ENCODE results near the gene DOK7.
A peak's percentile ranks its signal among the peaks of the same experiment; 100 is the strongest.

The DOK7 gene

GRCh38 chr4:3436048-3436797 is 26.9 kb upstream of the DOK7 start:
- peak; percentile 49 for ATAC-seq (ENCODE audit: low read depth)
- Histone ChIP-seq H3K4me3 (ENCODE audit: severe bottlenecking) (no peak overlapping the region), H3K27ac (ENCODE audit: poor library complexity, severe bottlenecking) (peak overlapping the region; percentile 75), H3K36me3 (ENCODE audit: low read depth) (no peaks in the 10 kb centered on the region), H3K4me1 (ENCODE audit: insufficient read depth, poor library complexity, severe bottlenecking) (peaks cover 28% of the 10 kb centered on the region), H3K27me3 (ENCODE audit: insufficient read depth, poor library complexity, severe bottlenecking) (no peaks in the 10 kb centered on the region), H3K9me3 (ENCODE audit: severe bottlenecking) (no peaks in the 10 kb centered on the region)
- DNase-seq (ENCODE audit: low spot score) = no peak
- no peak for TF ChIP-seq CTCF (IDR thresholded peaks at IDR 0.05; ENCODE audit: poor library complexity, severe bottlenecking)

GRCh38 chr4:3436798-3437581 is 26.1 kb upstream of the DOK7 start:
- TF ChIP-seq CTCF (IDR thresholded peaks at IDR 0.05; ENCODE audit: poor library complexity, severe bottlenecking) = no peak
- ATAC-seq (ENCODE audit: low read depth) = peak; percentile 92

GRCh38 chr4:3437582-3437936 is 25.5 kb upstream of the DOK7 start:
- Histone ChIP-seq H3K36me3 (ENCODE audit: low read depth) (no peaks in the 10 kb centered on the region), H3K27me3 (ENCODE audit: insufficient read depth, poor library complexity, severe bottlenecking) (no peaks in the 10 kb centered on the region), H3K4me3 (ENCODE audit: severe bottlenecking) (no peak overlapping the region), H3K27ac (ENCODE audit: poor library complexity, severe bottlenecking) (peak overlapping the region; percentile 75), H3K4me1 (ENCODE audit: insufficient read depth, poor library complexity, severe bottlenecking) (peaks cover 28% of the 10 kb centered on the region), H3K9me3 (ENCODE audit: severe bottlenecking) (no peaks in the 10 kb centered on the region)
- DNase-seq (ENCODE audit: low spot score) = no peak
- no peak for TF ChIP-seq CTCF (IDR thresholded peaks at IDR 0.05; ENCODE audit: poor library complexity, severe bottlenecking)
- ATAC-seq (ENCODE audit: low read depth) = no peak

More at GRCh38 chr4:3436798-3437581, 26.1 kb upstream of the DOK7 start:
- Histone ChIP-seq H3K9me3 (ENCODE audit: severe bottlenecking) (no peaks in the 10 kb centered on the region), H3K27ac (ENCODE audit: poor library complexity, severe bottlenecking) (peak overlapping the region; percentile 75), H3K27me3 (ENCODE audit: insufficient read depth, poor library complexity, severe bottlenecking) (no peaks in the 10 kb centered on the region), H3K36me3 (ENCODE audit: low read depth) (no peaks in the 10 kb centered on the region), H3K4me1 (ENCODE audit: insufficient read depth, poor library complexity, severe bottlenecking) (peaks cover 28% of the 10 kb centered on the region), H3K4me3 (ENCODE audit: severe bottlenecking) (no peak overlapping the region)
- DNase-seq (ENCODE audit: low spot score) = peak; percentile 97

- H3K9me3 ChIP-seq (ENCODE audit: severe bottlenecking) = no peaks in the 10 kb centered on the region
- no peaks in the 10 kb centered on the region for H3K36me3 ChIP-seq (ENCODE audit: low read depth)
- TF ChIP-seq CTCF (IDR thresholded peaks at IDR 0.05; ENCODE audit: poor library complexity, severe bottlenecking) = no peak
- no peak overlapping the region for H3K4me3 ChIP-seq (ENCODE audit: severe bottlenecking)
- H3K4me1 ChIP-seq (ENCODE audit: insufficient read depth, poor library complexity, severe bottlenecking) = peaks cover 28% of the 10 kb centered on the region
- H3K27me3 ChIP-seq (ENCODE audit: insufficient read depth, poor library complexity, severe bottlenecking) = no peaks in the 10 kb centered on the region
- DNase-seq (ENCODE audit: low spot score) (no peak), ATAC-seq (ENCODE audit: low read depth) (no peak)
- H3K27ac ChIP-seq (ENCODE audit: poor library complexity, severe bottlenecking) = peak overlapping the region; percentile 75
Measured at GRCh38 chr4:3437998-3438846, 24.9 kb upstream of the DOK7 start.

Measured in RWPE2 (cell line).